ENCODE results near the gene CEACAM20.
"Not testable (repeated sequence)": the region's sequence is repeated elsewhere in the genome, so short reads cannot be mapped to it uniquely, and the experiment has no call there.

CEACAM20 gene

GRCh38 chr19:44529536-44529935 is at the start of gene CEACAM20:
CEACAM20 (minus strand) TSS chr19:44529675; CDS start chr19:44529509, 166 bp downstream.
- DNase-seq (ENCODE audit: extremely low read depth in 1 of 2, low read depth in 1 of 2): no peak

DNA sequence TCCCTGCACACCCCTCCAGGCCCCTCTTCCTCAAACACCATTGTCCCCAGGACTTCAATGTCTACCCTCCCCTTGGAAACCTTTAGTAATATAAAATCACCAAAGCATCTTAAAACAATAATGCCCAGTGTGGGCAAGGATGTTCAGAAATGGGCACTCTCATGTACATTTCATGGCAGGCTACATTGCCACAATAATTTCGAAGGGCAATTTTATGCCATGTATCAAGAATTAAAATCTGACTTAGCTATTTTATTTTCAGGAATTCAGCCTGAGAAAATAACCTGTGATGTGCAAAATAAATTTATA is 48.0 kb upstream of the CEACAM20 start:
- no peak for DNase-seq (ENCODE audit: extremely low read depth in 1 of 2, low read depth in 1 of 2)

DNA sequence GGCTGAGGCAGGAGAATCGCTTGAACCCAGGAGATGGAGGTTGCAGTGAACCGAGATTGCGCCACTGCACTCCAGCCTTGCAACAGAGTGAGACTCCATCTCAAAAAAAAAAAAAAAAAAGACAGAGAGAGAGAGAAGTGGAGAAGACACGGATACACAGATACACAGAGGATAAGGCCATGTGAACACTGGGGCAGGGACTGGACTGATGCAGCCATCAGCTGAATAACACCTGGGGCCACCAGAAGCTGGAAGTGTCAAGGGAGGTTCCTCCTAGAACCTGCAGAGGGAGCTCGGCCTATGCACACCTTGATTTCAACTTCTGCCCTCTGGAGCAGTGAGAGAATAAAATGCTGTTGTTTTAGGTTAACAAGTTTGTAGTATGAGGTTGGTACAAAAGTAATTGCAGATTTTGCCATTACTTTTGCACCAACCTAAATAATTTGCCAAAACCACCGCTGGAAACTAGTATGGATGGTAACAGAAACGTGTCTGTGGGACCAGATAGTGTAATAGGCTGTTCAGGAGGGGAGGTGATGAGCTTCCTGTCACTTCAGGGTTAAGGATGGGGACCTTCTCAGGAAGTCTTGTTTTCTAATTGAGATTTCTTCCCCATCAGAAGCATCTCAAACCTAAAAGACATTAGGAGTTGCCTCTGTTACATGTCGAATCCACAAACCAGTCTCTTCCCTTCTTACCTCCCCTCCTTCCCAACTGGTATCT is 47.5 kb upstream of the CEACAM20 start:
- no peak for DNase-seq (ENCODE audit: extremely low read depth in 1 of 2, low read depth in 1 of 2)

- no peak for DNase-seq (ENCODE audit: extremely low read depth in 1 of 2, low read depth in 1 of 2)
Observed at GRCh38 chr19:44575116-44575700, 45.7 kb upstream of the CEACAM20 start.

DNA sequence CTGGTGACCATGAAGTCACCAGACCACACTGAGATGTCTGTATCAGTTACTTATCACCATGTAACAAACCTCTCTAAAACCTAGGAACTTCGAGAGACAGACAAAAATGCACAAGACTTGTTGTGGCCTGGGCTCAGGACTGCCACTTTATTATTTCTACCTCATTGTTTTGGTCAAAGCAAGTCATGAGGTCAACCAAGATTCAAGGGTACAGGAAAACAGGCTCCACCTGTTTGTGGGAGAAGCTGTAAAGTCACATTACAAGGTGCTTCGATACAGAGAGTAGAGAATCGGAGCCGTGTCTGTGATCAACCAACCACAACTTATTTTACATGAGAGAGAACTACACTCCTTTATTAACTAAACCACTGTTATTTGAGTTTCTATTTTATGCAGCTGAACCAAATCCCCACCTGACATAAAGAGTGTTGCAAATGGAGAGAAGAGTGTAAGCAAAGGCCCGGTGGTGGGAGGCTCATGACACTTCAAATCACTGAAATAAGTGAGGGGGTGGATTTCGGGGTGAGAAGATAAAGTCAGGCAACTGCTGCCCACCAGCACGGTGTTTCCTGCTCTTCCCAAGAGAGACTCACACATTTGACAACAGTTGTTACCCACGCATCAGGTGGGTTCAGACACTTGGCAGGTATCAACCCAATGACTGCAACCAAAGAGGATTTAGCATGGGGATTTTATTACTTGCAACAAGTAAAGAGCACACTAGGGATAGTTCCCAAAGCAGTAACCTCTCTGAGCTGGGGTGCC is 44.9 kb upstream of the CEACAM20 start:
- no peak for DNase-seq (ENCODE audit: extremely low read depth in 1 of 2, low read depth in 1 of 2)

DNA sequence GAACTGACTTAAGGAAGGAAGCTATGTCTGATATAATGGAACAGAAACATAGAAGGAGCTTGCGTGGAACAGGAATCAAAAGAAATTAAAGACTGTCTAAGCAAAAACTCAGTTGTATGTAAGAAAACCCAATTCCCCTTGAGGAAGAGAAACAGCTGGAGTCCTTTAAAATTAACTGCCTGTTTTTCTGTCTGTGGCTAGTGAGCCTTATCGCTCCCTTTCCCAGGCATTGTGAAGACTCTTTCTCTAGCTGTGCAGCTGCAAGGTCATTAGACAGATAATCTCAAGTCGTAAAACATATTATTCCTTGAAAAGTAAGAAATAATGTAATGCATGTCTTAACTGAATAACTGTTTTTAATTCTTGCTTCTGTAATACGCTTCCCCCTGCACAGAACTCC is 44.2 kb upstream of the CEACAM20 start:
- no peak for DNase-seq (ENCODE audit: extremely low read depth in 1 of 2, low read depth in 1 of 2)

DNA sequence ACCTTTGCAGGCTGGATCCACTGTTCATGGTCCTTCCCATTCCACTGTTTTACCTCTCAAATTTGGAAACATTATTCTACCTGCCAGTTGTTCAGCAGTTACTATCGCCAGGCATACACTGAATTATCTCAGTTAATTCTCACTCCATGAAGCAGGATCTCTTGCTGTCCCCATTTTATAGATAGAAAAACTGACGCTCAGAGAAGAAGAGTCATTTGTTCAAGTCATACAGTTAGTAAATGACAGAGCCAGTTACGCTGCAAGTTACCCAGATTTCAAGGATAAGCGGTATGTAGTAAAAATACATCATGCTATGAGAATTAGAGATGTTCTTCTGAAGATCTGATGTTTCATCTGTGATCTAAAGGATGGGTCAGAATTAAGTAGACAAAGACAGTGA is 43.7 kb upstream of the CEACAM20 start:
- DNase-seq (ENCODE audit: extremely low read depth in 1 of 2, low read depth in 1 of 2): no peak

DNA sequence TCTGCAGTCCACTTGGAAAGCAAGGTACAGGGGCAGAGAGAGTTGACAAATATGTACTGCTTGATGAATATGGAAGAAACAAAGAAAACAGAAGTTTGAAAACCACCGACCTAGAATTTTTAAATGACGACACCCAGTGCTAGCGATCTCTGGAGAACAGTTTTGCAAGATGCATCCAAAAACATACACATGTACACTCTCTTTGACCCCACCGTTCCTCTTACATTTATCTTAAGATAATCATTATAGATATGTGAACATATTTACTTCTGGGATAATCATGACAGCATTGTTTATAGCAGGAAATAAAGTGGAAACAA is 43.1 kb upstream of the CEACAM20 start:
- DNase-seq (ENCODE audit: extremely low read depth in 1 of 2, low read depth in 1 of 2): no peak

- no peak for DNase-seq (ENCODE audit: extremely low read depth in 1 of 2, low read depth in 1 of 2)
Observed at GRCh38 chr19:44571830-44572580, 42.5 kb upstream of the CEACAM20 start.

- peak in 1 of 2 donors; percentile 42 for DNase-seq (ENCODE audit: extremely low read depth in 1 of 2, low read depth in 1 of 2)
Observed at GRCh38 chr19:44570984-44571684, 41.7 kb upstream of the CEACAM20 start.

DNA sequence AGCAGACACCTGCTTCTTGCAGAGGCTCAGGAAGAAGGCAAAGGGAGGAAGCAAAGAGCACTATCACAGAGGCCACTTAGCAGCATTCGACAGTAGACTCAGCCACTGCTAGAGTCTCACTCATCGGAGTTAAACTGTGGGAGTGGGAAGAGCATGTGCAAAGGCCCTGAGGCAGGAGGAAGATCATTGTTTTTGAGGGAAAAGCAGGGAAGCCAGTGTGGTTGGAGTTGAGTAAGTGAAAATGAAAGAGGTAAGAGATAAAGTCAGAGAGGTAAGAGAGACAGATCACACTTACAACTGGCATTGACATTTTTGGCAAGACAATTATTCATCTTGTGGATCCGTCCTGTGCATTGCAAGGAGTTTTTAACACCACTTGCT is 41.1 kb upstream of the CEACAM20 start:
- DNase-seq (ENCODE audit: extremely low read depth in 1 of 2, low read depth in 1 of 2): no peak

- no peak for DNase-seq (ENCODE audit: extremely low read depth in 1 of 2, low read depth in 1 of 2)
Observed at GRCh38 chr19:44567745-44568144, 38.3 kb upstream of the CEACAM20 start.

DNA sequence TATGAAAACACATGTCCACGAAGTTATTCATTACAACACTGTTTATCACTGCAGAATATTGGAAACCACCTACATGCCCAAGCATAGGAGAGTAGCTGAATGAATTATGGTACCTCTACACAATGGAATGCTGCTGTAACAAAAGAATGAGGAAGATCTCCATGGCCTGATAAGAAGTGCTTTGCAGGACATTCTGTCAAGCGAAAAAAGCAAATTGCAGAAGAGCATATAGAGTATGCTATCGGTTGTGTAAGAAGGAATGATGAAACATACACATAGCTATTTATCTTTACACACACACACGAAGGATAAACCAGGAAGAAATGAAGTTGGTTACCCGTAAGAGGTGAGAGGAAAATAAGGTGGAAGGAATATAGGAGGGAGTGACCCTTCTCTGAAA is 37.5 kb upstream of the CEACAM20 start:
- no peak for DNase-seq (ENCODE audit: extremely low read depth in 1 of 2, low read depth in 1 of 2)

DNA sequence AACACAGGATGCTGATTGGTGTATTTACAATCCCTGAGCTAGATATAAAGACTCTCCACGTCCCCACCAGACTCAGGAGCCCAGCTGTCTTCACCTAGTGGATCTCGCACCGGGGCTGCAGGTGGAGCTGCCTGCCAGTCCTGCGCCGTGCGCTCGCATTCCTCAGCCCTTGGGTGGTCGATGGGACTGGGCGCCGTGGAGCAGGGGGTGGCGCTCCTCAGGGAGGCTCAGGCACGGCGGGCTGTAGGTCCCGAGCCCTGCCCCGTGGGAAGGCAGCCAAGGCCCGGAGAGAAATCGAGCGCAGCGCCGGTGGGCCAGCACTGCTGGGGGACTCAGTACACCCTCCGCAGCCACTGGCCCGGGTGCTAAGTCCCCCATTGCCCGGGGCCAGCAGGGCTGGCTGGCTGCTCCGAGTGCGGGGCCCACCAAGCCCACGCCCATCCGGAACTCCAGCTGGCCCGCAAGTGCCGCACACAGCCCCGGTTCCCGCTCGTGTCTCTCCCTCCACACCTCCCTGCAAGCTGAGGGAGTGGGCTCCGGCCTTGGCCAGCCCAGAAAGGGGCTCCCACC is 33.7 kb upstream of the CEACAM20 start:
- DNase-seq (ENCODE audit: extremely low read depth in 1 of 2, low read depth in 1 of 2): not testable (repeated sequence)

DNA sequence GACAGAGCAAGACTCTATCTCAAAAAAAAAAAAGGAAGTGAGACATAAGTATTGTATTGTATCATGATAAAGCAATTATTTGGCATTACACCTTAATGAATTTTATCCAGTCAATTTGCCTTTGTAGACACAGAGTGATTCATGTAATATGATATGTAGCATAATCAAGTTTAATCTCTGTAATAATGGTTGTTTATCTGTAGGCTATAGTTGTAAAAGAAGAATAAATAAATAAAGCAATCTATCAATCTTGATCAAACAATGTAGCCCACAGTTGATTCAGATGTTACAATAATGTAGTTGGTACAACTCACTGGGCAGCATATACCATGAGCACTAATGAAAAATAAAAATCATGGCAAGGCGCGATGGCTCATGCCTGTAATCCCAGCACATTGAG is 28.5 kb upstream of the CEACAM20 start:
- DNase-seq (ENCODE audit: extremely low read depth in 1 of 2, low read depth in 1 of 2): no peak

- no peak for DNase-seq (ENCODE audit: extremely low read depth in 1 of 2, low read depth in 1 of 2)
Observed at GRCh38 chr19:44554641-44555246, 25.3 kb upstream of the CEACAM20 start.

DNA sequence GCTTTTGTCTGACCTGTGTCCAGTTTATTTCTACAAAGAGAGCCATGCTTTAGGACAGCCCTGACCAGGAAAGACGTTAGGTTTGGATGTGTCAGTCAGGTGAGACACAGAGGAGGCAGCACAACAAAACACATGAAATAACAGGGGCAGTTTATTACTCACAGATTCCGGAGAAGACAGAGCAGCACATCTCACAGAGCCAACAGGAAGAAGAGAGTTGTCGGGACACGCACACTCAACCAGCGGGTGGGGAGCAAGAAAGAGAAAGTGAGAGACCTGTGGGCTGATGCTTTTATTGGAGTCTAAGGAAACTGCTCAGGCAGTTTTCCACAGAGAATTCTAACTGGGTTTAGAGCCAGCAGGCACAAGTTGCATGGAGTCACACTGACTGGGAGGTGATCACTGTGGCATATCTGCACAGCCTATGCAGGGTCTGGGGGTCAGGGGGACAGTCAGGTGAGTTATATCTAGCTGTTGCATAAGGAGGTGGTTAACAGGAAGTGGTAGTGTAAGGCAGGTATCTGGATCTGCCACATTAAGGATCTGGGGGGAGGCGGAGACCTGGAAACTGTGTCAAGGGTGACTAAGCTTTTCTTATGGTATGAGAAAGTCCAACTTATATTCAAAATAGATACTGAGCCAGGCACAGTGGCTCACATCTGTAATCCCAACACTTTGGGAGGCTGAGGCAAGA is 24.1 kb upstream of the CEACAM20 start:
- DNase-seq (ENCODE audit: extremely low read depth in 1 of 2, low read depth in 1 of 2): no peak

DNA sequence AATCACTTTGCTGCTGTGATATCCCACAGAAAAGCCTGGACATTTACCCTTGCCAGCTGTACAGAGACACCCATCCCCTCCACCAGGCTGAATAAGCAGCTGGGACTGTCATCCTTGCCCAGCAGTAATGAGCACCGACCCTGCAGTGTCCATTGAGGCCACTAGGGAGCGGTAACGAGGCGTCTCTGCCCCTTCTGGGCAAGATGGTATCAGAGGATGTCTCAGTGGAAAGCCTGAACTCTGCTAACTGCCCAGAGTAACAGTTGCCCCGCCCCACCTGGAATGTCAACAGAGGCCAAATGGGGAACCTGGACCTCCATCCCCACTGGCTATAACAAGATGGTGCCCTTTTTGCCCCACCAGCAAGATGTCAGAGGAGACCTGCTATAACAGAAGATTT is 22.8 kb upstream of the CEACAM20 start:
- DNase-seq (ENCODE audit: extremely low read depth in 1 of 2, low read depth in 1 of 2): peak; percentile 16 to 34

- no peak for DNase-seq (ENCODE audit: extremely low read depth in 1 of 2, low read depth in 1 of 2)
Observed at GRCh38 chr19:44551850-44552249, 22.4 kb upstream of the CEACAM20 start.

GRCh38 chr19:44550976-44551375 is 21.5 kb upstream of the CEACAM20 start:
- DNase-seq (ENCODE audit: extremely low read depth in 1 of 2, low read depth in 1 of 2): not testable (repeated sequence)

All from stimulated activated CD8-positive, alpha-beta memory T cell treated with anti-CD3 and anti-CD28 coated beads, Interleukin-7, amount 100 ng/mL, for 48 hours (primary cell).